GM23338 (cell line): Measurements from ENCODE around the gene RAB33A. TPM values are rescaled to one million over a fixed set of nuclear protein-coding genes. Genes with fewer than 3 reads are reported as not detected.

Experiments
- ATAC-seq: fragments of 200-7000 bp; cut with Tn5 transposase; 3 replicates; pipeline ENCODE4 v1.9.1; 2020
- DNase-seq: peaks from one replicate; pipeline ENCODE4 v3.0.0-alpha.2; 2015; ENCODE audit warnings: low spot score
- H2AFZ ChIP-seq: fragments of 200-600 bp; sonication (generic); 2 replicates; pipeline ENCODE4 v1.8.0; 2016; ENCODE audit warnings: antibody characterized with exemption, mild to moderate bottlenecking, moderate library complexity
- H3F3A ChIP-seq: fragments of 200-600 bp; sonication (generic); replicated peaks from 2 replicates; pipeline ENCODE4 v1.8.0; 2017; ENCODE audit warnings: antibody characterized with exemption, mixed run types, low read depth
- H3K27ac ChIP-seq: fragments of 200-600 bp; sonication (generic); 2 replicates; pipeline ENCODE4 v1.6.1; 2016; ENCODE audit warnings: low read depth
- H3K27me3 ChIP-seq: fragments of 200-600 bp; sonication (generic); 2 replicates; pipeline ENCODE4 v1.8.0; 2016; ENCODE audit warnings: mild to moderate bottlenecking, mixed run types, moderate library complexity; ENCODE audit not compliant: insufficient read depth
- H3K36me3 ChIP-seq: fragments of 200-600 bp; sonication (generic); 2 replicates; pipeline ENCODE4 v1.8.0; 2016; ENCODE audit warnings: mild to moderate bottlenecking; ENCODE audit not compliant: insufficient read depth
- H3K4me1 ChIP-seq: fragments of 200-600 bp; sonication (generic); 2 replicates; pipeline ENCODE4 v1.8.0; 2016; ENCODE audit warnings: mild to moderate bottlenecking, moderate library complexity; ENCODE audit not compliant: insufficient read depth
- H3K4me2 ChIP-seq: fragments of 200-600 bp; sonication (generic); 2 replicates; pipeline ENCODE4 v1.7.1; 2017; ENCODE audit warnings: mixed run types
- H3K4me3 ChIP-seq: fragments of 200-600 bp; sonication (generic); 2 replicates; pipeline ENCODE4 v1.6.1; 2016; ENCODE audit warnings: mixed run types
- H3K79me2 ChIP-seq: fragments of 200-600 bp; sonication (generic); replicated peaks from 2 replicates; pipeline ENCODE4 v1.8.0; 2017; ENCODE audit warnings: mild to moderate bottlenecking; ENCODE audit not compliant: insufficient read depth
- H3K9me2 ChIP-seq: fragments of 200-600 bp; sonication (generic); 2 replicates; pipeline ENCODE4 v1.8.0; 2017; ENCODE audit not compliant: insufficient read depth
- H4K20me1 ChIP-seq: fragments of 200-600 bp; sonication (generic); replicated peaks from 2 replicates; pipeline ENCODE4 v1.8.0; 2017; ENCODE audit warnings: mild to moderate bottlenecking; ENCODE audit not compliant: insufficient read depth
- H3K27ac Mint-ChIP-seq: 2 replicates; pipeline ENCODE4 v1.8.0; 2020; ENCODE audit warnings: inconsistent platforms, mild to moderate bottlenecking, moderate library complexity, mixed read lengths
- H3K27me3 Mint-ChIP-seq: 3 replicates; pipeline ENCODE4 v1.8.0; 2022; ENCODE audit warnings: low read depth, mild to moderate bottlenecking, moderate library complexity, mixed read lengths, inconsistent platforms; ENCODE audit not compliant: insufficient read depth, poor library complexity
- H3K36me3 Mint-ChIP-seq: 3 replicates; pipeline ENCODE4 v1.8.0; 2021; ENCODE audit warnings: low read depth, mild to moderate bottlenecking, inconsistent platforms, moderate library complexity, mixed read lengths
- H3K4me1 Mint-ChIP-seq: 3 replicates; pipeline ENCODE4 v1.8.0; 2020; ENCODE audit warnings: mild to moderate bottlenecking, inconsistent platforms, mixed read lengths
- H3K4me3 Mint-ChIP-seq: 3 replicates; pipeline ENCODE4 v1.8.0; 2021; ENCODE audit warnings: moderate library complexity, mild to moderate bottlenecking, inconsistent platforms, mixed read lengths
- H3K9me3 Mint-ChIP-seq: 3 replicates; pipeline ENCODE4 v1.8.0; 2020; ENCODE audit warnings: moderate library complexity, mild to moderate bottlenecking, inconsistent platforms, mixed read lengths
- CREB1 ChIP-seq: fragments of 250-450 bp; sonication (Bioruptor Pico); IDR thresholded peaks from 2 replicates; pipeline ENCODE4 v1.5.0; 2020; ENCODE audit warnings: low read depth, mild to moderate bottlenecking, moderate library complexity
- EZH2 ChIP-seq: fragments of 200-600 bp; sonication (generic); IDR thresholded peaks from one replicate; pipeline ENCODE4 v1.8.0; 2017; ENCODE audit warnings: antibody characterized with exemption, mild to moderate bottlenecking, low read depth; ENCODE audit not compliant: unreplicated experiment
- EZH2phosphoT487 ChIP-seq: fragments of 200-600 bp; sonication (generic); IDR thresholded peaks from one replicate; pipeline ENCODE4 v1.8.1; 2018; ENCODE audit warnings: antibody characterized with exemption; ENCODE audit not compliant: unreplicated experiment
- JUNB ChIP-seq: IDR thresholded peaks from one replicate; pipeline ENCODE4 v1.6.1; 2016; ENCODE audit warnings: antibody characterized with exemption; ENCODE audit not compliant: unreplicated experiment
- NANOG ChIP-seq: IDR thresholded peaks from 2 replicates; pipeline ENCODE4 v1.6.1; 2016; ENCODE audit warnings: antibody characterized with exemption, borderline replicate concordance
- POLR2AphosphoS5 ChIP-seq: IDR thresholded peaks from 2 replicates; pipeline ENCODE4 v1.6.1; 2016; ENCODE audit warnings: antibody characterized with exemption, low read depth
- STAT1 ChIP-seq: IDR thresholded peaks from one replicate; pipeline ENCODE4 v1.6.1; 2016; ENCODE audit warnings: antibody characterized with exemption; ENCODE audit not compliant: unreplicated experiment
- ZNF114 ChIP-seq: fragments of 250-450 bp; sonication (Bioruptor Pico); IDR thresholded peaks from 2 replicates; pipeline ENCODE4 v1.5.0; 2020; ENCODE audit warnings: mild to moderate bottlenecking, moderate library complexity
- ZNF331 ChIP-seq: fragments of 250-450 bp; sonication (Bioruptor Pico); IDR thresholded peaks from 2 replicates; pipeline ENCODE4 v1.5.0; 2020; ENCODE audit warnings: low read depth, mild to moderate bottlenecking, moderate library complexity
- polyA plus RNA-seq: library from polyadenylated mRNA; unstranded; fragments of >200 nt; fragmentation: Nextera tagmentation; extraction: Ambion mirVana; gene quantifications from 2 replicates; pipeline ENCODE4 v1.2.1, GENCODE V29; 2016
- total RNA-seq: library from RNA; depleted of rRNA; stranded (reverse); fragments of >200 nt; shearing (Covaris generic); gene quantifications from 2 replicates; pipeline ENCODE4 v1.2.3, GENCODE V29; 2014
- TF ChIP-seq, protein P1 (sequence below): IDR thresholded peaks from 2 replicates; pipeline ENCODE4 v1.6.1; 2016; ENCODE audit warnings: antibody characterized with exemption
- TF ChIP-seq, protein P2 (sequence below): fragments of 250-450 bp; sonication (Bioruptor Pico); IDR thresholded peaks from 2 replicates; pipeline ENCODE4 v1.5.0; 2020; ENCODE audit warnings: mild to moderate bottlenecking, moderate library complexity
- TF ChIP-seq, protein P3 (sequence below): IDR thresholded peaks from one replicate; pipeline ENCODE4 v1.6.1; 2018; ENCODE audit warnings: antibody characterized with exemption; ENCODE audit not compliant: unreplicated experiment
- TF ChIP-seq, protein P4 (sequence below), 2 experiments: fragments of 200-600 bp in 1 of 2; sonication (generic) in 1 of 2; conservative IDR thresholded peaks; 2 replicates each; pipeline versions ENCODE4 v1.5.1 to v1.6.1; 2016 to 2017; ENCODE audit warnings: antibody characterized with exemption in 2 of 2, low read depth in 2 of 2, mild to moderate bottlenecking in 2 of 2, moderate library complexity in 1 of 2

RAB33A gene
- total and polyA plus RNA-seq, 2 experiments from 2014 or later, result 5.5 to 6.5 TPM

DNA sequence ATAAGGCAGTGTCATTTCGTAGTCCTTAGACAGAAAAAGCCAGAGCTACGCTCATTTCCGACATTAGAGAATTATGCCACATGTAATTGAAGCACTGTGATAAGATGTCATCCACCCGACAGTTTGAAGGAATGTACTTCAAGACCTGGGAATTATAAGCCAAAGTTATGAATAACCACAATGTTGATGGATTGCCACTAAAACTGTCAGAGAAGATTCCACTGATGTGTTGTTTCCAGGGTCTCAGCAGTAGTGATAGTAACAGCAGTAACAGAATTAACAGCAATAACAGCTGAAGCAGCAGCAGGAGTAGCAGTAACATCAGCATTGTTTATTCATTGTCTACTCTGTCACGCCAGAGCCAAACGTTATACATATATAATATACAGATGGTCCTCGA, 24.7 kb downstream of the RAB33A start:
- ATAC-seq (no peak), DNase-seq (no peak)
- peaks cover 2% of the 10 kb centered on the region for H3K27me3 Mint-ChIP-seq
- Histone ChIP-seq H3K79me2 (no peaks in the 10 kb centered on the region), H3K27ac (no peak overlapping the region), H3K27me3 (no peaks in the 10 kb centered on the region), H3K4me3 (no peak overlapping the region), H2AFZ (no peak overlapping the region), H3F3A (no peaks in the 10 kb centered on the region), H3K9me2 (no peaks in the 10 kb centered on the region), H3K4me2 (no peak overlapping the region), H3K36me3 (no peaks in the 10 kb centered on the region), H4K20me1 (no peaks in the 10 kb centered on the region), H3K4me1 (no peaks in the 10 kb centered on the region)
- no peaks in the 10 kb centered on the region for H3K9me3 Mint-ChIP-seq
- H3K27ac Mint-ChIP-seq, result no peak overlapping the region
- H3K4me3 Mint-ChIP-seq, result no peak overlapping the region
- TF ChIP-seq POLR2AphosphoS5 (no peak), JUNB (no peak), ZNF331 (CRISPR knock-in tag) (no peak), EZH2phosphoT487 (no peak), STAT1 (no peak), NANOG (no peak), ZNF114 (CRISPR knock-in tag) (no peak), CREB1 (CRISPR knock-in tag) (no peak), EZH2 (no peak)
- TF ChIP-seq, protein P1, sequence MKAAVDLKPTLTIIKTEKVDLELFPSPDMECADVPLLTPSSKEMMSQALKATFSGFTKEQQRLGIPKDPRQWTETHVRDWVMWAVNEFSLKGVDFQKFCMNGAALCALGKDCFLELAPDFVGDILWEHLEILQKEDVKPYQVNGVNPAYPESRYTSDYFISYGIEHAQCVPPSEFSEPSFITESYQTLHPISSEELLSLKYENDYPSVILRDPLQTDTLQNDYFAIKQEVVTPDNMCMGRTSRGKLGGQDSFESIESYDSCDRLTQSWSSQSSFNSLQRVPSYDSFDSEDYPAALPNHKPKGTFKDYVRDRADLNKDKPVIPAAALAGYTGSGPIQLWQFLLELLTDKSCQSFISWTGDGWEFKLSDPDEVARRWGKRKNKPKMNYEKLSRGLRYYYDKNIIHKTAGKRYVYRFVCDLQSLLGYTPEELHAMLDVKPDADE, result no peak
- TF ChIP-seq, protein P2, sequence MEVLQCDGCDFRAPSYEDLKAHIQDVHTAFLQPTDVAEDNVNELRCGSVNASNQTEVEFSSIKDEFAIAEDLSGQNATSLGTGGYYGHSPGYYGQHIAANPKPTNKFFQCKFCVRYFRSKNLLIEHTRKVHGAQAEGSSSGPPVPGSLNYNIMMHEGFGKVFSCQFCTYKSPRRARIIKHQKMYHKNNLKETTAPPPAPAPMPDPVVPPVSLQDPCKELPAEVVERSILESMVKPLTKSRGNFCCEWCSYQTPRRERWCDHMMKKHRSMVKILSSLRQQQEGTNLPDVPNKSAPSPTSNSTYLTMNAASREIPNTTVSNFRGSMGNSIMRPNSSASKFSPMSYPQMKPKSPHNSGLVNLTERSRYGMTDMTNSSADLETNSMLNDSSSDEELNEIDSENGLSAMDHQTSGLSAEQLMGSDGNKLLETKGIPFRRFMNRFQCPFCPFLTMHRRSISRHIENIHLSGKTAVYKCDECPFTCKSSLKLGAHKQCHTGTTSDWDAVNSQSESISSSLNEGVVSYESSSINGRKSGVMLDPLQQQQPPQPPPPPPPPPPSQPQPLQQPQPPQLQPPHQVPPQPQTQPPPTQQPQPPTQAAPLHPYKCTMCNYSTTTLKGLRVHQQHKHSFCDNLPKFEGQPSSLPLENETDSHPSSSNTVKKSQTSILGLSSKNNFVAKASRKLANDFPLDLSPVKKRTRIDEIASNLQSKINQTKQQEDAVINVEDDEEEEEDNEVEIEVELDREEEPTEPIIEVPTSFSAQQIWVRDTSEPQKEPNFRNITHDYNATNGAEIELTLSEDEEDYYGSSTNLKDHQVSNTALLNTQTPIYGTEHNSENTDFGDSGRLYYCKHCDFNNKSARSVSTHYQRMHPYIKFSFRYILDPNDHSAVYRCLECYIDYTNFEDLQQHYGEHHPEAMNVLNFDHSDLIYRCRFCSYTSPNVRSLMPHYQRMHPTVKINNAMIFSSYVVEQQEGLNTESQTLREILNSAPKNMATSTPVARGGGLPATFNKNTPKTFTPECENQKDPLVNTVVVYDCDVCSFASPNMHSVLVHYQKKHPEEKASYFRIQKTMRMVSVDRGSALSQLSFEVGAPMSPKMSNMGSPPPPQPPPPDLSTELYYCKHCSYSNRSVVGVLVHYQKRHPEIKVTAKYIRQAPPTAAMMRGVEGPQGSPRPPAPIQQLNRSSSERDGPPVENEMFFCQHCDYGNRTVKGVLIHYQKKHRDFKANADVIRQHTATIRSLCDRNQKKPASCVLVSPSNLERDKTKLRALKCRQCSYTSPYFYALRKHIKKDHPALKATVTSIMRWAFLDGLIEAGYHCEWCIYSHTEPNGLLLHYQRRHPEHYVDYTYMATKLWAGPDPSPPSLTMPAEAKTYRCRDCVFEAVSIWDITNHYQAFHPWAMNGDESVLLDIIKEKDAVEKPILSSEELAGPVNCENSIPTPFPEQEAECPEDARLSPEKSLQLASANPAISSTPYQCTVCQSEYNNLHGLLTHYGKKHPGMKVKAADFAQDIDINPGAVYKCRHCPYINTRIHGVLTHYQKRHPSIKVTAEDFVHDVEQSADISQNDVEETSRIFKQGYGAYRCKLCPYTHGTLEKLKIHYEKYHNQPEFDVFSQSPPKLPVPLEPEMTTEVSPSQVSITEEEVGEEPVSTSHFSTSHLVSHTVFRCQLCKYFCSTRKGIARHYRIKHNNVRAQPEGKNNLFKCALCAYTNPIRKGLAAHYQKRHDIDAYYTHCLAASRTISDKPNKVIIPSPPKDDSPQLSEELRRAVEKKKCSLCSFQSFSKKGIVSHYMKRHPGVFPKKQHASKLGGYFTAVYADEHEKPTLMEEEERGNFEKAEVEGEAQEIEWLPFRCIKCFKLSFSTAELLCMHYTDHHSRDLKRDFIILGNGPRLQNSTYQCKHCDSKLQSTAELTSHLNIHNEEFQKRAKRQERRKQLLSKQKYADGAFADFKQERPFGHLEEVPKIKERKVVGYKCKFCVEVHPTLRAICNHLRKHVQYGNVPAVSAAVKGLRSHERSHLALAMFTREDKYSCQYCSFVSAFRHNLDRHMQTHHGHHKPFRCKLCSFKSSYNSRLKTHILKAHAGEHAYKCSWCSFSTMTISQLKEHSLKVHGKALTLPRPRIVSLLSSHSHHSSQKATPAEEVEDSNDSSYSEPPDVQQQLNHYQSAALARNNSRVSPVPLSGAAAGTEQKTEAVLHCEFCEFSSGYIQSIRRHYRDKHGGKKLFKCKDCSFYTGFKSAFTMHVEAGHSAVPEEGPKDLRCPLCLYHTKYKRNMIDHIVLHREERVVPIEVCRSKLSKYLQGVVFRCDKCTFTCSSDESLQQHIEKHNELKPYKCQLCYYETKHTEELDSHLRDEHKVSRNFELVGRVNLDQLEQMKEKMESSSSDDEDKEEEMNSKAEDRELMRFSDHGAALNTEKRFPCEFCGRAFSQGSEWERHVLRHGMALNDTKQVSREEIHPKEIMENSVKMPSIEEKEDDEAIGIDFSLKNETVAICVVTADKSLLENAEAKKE (CRISPR knock-in tag), result no peak
- TF ChIP-seq, protein P3, sequence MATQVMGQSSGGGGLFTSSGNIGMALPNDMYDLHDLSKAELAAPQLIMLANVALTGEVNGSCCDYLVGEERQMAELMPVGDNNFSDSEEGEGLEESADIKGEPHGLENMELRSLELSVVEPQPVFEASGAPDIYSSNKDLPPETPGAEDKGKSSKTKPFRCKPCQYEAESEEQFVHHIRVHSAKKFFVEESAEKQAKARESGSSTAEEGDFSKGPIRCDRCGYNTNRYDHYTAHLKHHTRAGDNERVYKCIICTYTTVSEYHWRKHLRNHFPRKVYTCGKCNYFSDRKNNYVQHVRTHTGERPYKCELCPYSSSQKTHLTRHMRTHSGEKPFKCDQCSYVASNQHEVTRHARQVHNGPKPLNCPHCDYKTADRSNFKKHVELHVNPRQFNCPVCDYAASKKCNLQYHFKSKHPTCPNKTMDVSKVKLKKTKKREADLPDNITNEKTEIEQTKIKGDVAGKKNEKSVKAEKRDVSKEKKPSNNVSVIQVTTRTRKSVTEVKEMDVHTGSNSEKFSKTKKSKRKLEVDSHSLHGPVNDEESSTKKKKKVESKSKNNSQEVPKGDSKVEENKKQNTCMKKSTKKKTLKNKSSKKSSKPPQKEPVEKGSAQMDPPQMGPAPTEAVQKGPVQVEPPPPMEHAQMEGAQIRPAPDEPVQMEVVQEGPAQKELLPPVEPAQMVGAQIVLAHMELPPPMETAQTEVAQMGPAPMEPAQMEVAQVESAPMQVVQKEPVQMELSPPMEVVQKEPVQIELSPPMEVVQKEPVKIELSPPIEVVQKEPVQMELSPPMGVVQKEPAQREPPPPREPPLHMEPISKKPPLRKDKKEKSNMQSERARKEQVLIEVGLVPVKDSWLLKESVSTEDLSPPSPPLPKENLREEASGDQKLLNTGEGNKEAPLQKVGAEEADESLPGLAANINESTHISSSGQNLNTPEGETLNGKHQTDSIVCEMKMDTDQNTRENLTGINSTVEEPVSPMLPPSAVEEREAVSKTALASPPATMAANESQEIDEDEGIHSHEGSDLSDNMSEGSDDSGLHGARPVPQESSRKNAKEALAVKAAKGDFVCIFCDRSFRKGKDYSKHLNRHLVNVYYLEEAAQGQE, result no peak
- TF ChIP-seq, protein P4, sequence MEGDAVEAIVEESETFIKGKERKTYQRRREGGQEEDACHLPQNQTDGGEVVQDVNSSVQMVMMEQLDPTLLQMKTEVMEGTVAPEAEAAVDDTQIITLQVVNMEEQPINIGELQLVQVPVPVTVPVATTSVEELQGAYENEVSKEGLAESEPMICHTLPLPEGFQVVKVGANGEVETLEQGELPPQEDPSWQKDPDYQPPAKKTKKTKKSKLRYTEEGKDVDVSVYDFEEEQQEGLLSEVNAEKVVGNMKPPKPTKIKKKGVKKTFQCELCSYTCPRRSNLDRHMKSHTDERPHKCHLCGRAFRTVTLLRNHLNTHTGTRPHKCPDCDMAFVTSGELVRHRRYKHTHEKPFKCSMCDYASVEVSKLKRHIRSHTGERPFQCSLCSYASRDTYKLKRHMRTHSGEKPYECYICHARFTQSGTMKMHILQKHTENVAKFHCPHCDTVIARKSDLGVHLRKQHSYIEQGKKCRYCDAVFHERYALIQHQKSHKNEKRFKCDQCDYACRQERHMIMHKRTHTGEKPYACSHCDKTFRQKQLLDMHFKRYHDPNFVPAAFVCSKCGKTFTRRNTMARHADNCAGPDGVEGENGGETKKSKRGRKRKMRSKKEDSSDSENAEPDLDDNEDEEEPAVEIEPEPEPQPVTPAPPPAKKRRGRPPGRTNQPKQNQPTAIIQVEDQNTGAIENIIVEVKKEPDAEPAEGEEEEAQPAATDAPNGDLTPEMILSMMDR (conservative IDR thresholded peaks at IDR 0.05; ENCODE audit: low read depth in 2 of 2), result no peak
- no peaks in the 10 kb centered on the region; the same call in 2 of the 3 replicates for H3K36me3 Mint-ChIP-seq
- H3K4me1 Mint-ChIP-seq, result no peaks in the 10 kb centered on the region
